Activated T-cell treated with anti-CD3 and anti-CD28 coated beads, Interleukin-2, amount 50 U/mL, for 4 hours (primary cell): ENCODE measurements around the gene UBA3. TPM values are rescaled to one million over a fixed set of nuclear protein-coding genes. Genes with fewer than 3 reads are reported as not detected.

Experiments used
- ATAC-seq, 2 donors: fragments of 200-7000 bp; cut with Tn5 transposase; one replicate each; pipeline ENCODE4 v1.10.0; 2021
- DNase-seq: peaks from one replicate; pipeline ENCODE4 v3.0.0-alpha.2; 2020
- H3K27me3 Mint-ChIP-seq: one replicate; pipeline ENCODE4 v1.8.0; 2021; ENCODE audit warnings: low read depth, mixed read lengths
- H3K36me3 Mint-ChIP-seq: one replicate; pipeline ENCODE4 v1.8.0; 2022; ENCODE audit warnings: mixed read lengths; ENCODE audit not compliant: insufficient read depth
- H3K4me1 Mint-ChIP-seq: one replicate; pipeline ENCODE4 v1.8.0; 2021; ENCODE audit warnings: low read depth, mixed read lengths
- H3K4me3 Mint-ChIP-seq: one replicate; pipeline ENCODE4 v1.8.0; 2021; ENCODE audit warnings: mild to moderate bottlenecking, moderate library complexity, mixed read lengths
- H3K9me3 Mint-ChIP-seq: one replicate; pipeline ENCODE4 v1.8.0; 2021; ENCODE audit warnings: mixed read lengths
- total RNA-seq, 3 donors: library from RNA; stranded (reverse); gene quantifications; one replicate each; pipeline ENCODE4 v1.2.1, GENCODE V29; 2021

Gene UBA3
- total RNA-seq = 10 to 100 TPM; 59.3 to 62.6 (median 61.6) TPM

GRCh38 chr3:69080233-69080920 is at the start of gene UBA3:
Gene UBA3, minus strand, starts transcription at chr3:69080365. Its CDS starts 12 bp downstream, at chr3:69080353.
- peaks cover 5% of the 10 kb centered on the region for H3K36me3 Mint-ChIP-seq

GRCh38 chr3:69129531-69129930 is 49.4 kb upstream of the UBA3 start:
- Mint-ChIP-seq H3K27me3 (peaks cover 2% of the 10 kb centered on the region), H3K9me3 (no peaks in the 10 kb centered on the region), H3K4me1 (no peaks in the 10 kb centered on the region), H3K36me3 (no peaks in the 10 kb centered on the region), H3K4me3 (no peak overlapping the region)
- DNase-seq (no peak), ATAC-seq (no peak)

More at GRCh38 chr3:69080233-69080920, at the start of gene UBA3:
- DNase-seq (peak; percentile 91), ATAC-seq (peak; percentile 65 to 73)
- Mint-ChIP-seq H3K9me3 (no peaks in the 10 kb centered on the region), H3K4me3 (peak within 1 kb of the TSS; percentile 81), H3K27me3 (no peaks in the 10 kb centered on the region), H3K4me1 (peaks cover 70% of the 10 kb centered on the region)

- Mint-ChIP-seq H3K27me3 (peaks cover 2% of the 10 kb centered on the region), H3K4me3 (no peak overlapping the region), H3K4me1 (no peaks in the 10 kb centered on the region), H3K36me3 (no peaks in the 10 kb centered on the region), H3K9me3 (no peaks in the 10 kb centered on the region)
- ATAC-seq (no peak), DNase-seq (no peak)
Measured at GRCh38 chr3:69128509-69128908, 48.3 kb upstream of the UBA3 start.

GRCh38 chr3:69126999-69127398 is 46.8 kb upstream of the UBA3 start:
- Mint-ChIP-seq H3K27me3 (peaks cover 1% of the 10 kb centered on the region), H3K4me1 (no peaks in the 10 kb centered on the region), H3K9me3 (no peaks in the 10 kb centered on the region), H3K36me3 (no peaks in the 10 kb centered on the region), H3K4me3 (no peak overlapping the region)
- ATAC-seq (no peak), DNase-seq (no peak)

GRCh38 chr3:69126216-69126615 is 46.1 kb upstream of the UBA3 start:
- Mint-ChIP-seq H3K27me3 (no peaks in the 10 kb centered on the region), H3K4me1 (peaks cover under 1% of the 10 kb centered on the region), H3K9me3 (no peaks in the 10 kb centered on the region), H3K4me3 (no peak overlapping the region), H3K36me3 (no peaks in the 10 kb centered on the region)
- DNase-seq = no peak
- no peak for ATAC-seq

GRCh38 chr3:69122403-69122802 is 42.2 kb upstream of the UBA3 start, which contains the start of gene LMOD3:
Gene LMOD3, minus strand, starts transcription at chr3:69122595. Its CDS starts 209 bp downstream, at chr3:69122386.
- Mint-ChIP-seq H3K36me3 (no peaks in the 10 kb centered on the region), H3K4me3 (no peak within 1 kb of the TSS), H3K4me1 (peaks cover 3% of the 10 kb centered on the region), H3K27me3 (no peaks in the 10 kb centered on the region), H3K9me3 (no peaks in the 10 kb centered on the region)
- ATAC-seq (no peak), DNase-seq (no peak)

GRCh38 chr3:69121950-69122349 is 41.8 kb upstream of the UBA3 start:
- Mint-ChIP-seq H3K27me3 (no peaks in the 10 kb centered on the region), H3K36me3 (no peaks in the 10 kb centered on the region), H3K4me3 (no peak overlapping the region), H3K9me3 (no peaks in the 10 kb centered on the region), H3K4me1 (peaks cover 3% of the 10 kb centered on the region)
- DNase-seq (no peak), ATAC-seq (no peak)

- no peak for ATAC-seq
- Mint-ChIP-seq H3K27me3 (no peaks in the 10 kb centered on the region), H3K4me3 (no peak overlapping the region), H3K9me3 (no peaks in the 10 kb centered on the region), H3K36me3 (no peaks in the 10 kb centered on the region), H3K4me1 (peaks cover 3% of the 10 kb centered on the region)
- DNase-seq = no peak
Measured at GRCh38 chr3:69121513-69121912, 41.3 kb upstream of the UBA3 start.

GRCh38 chr3:69120879-69121464 is 40.8 kb upstream of the UBA3 start:
- no peaks in the 10 kb centered on the region for H3K9me3 Mint-ChIP-seq
- H3K27me3 Mint-ChIP-seq = no peaks in the 10 kb centered on the region
- ATAC-seq (peak; percentile 73 to 84), DNase-seq (peak; percentile 83)
- no peaks in the 10 kb centered on the region for H3K36me3 Mint-ChIP-seq
- no peak overlapping the region for H3K4me3 Mint-ChIP-seq
- peaks cover 3% of the 10 kb centered on the region for H3K4me1 Mint-ChIP-seq

- H3K27me3 Mint-ChIP-seq = no peaks in the 10 kb centered on the region
- ATAC-seq (no peak), DNase-seq (no peak)
Measured at GRCh38 chr3:69119681-69120080, 39.5 kb upstream of the UBA3 start.

GRCh38 chr3:69119138-69119537 is 39.0 kb upstream of the UBA3 start:
- Mint-ChIP-seq H3K9me3 (no peaks in the 10 kb centered on the region), H3K4me1 (peaks cover 3% of the 10 kb centered on the region), H3K4me3 (no peak overlapping the region), H3K27me3 (no peaks in the 10 kb centered on the region), H3K36me3 (no peaks in the 10 kb centered on the region)
- DNase-seq = no peak
- no peak for ATAC-seq

More at GRCh38 chr3:69119681-69120080, 39.5 kb upstream of the UBA3 start:
- Mint-ChIP-seq H3K4me1 (peaks cover 3% of the 10 kb centered on the region), H3K36me3 (no peaks in the 10 kb centered on the region), H3K4me3 (no peak overlapping the region), H3K9me3 (no peaks in the 10 kb centered on the region)

GRCh38 chr3:69118555-69118954 is 38.4 kb upstream of the UBA3 start:
- no peak overlapping the region for H3K4me3 Mint-ChIP-seq
- H3K9me3 Mint-ChIP-seq = no peaks in the 10 kb centered on the region
- no peak for DNase-seq
- H3K4me1 Mint-ChIP-seq = peaks cover 4% of the 10 kb centered on the region
- ATAC-seq = no peak
- H3K36me3 Mint-ChIP-seq = no peaks in the 10 kb centered on the region
- no peaks in the 10 kb centered on the region for H3K27me3 Mint-ChIP-seq

- Mint-ChIP-seq H3K4me3 (no peak overlapping the region), H3K27me3 (no peaks in the 10 kb centered on the region), H3K36me3 (no peaks in the 10 kb centered on the region), H3K9me3 (no peaks in the 10 kb centered on the region), H3K4me1 (peaks cover 6% of the 10 kb centered on the region)
- no peak for ATAC-seq
- DNase-seq = no peak
Measured at GRCh38 chr3:69116897-69117296, 36.7 kb upstream of the UBA3 start.

- H3K36me3 Mint-ChIP-seq = no peaks in the 10 kb centered on the region
- no peaks in the 10 kb centered on the region for H3K9me3 Mint-ChIP-seq
- H3K4me1 Mint-ChIP-seq = peaks cover 5% of the 10 kb centered on the region
- H3K4me3 Mint-ChIP-seq = no peak overlapping the region
- no peak for ATAC-seq
- H3K27me3 Mint-ChIP-seq = no peaks in the 10 kb centered on the region
- no peak for DNase-seq
Measured at GRCh38 chr3:69116162-69116561, 36.0 kb upstream of the UBA3 start.

GRCh38 chr3:69115731-69116130 is 35.6 kb upstream of the UBA3 start:
- no peaks in the 10 kb centered on the region for H3K27me3 Mint-ChIP-seq
- peaks cover 3% of the 10 kb centered on the region for H3K4me1 Mint-ChIP-seq
- ATAC-seq (no peak), DNase-seq (no peak)
- no peaks in the 10 kb centered on the region for H3K36me3 Mint-ChIP-seq
- H3K9me3 Mint-ChIP-seq = no peaks in the 10 kb centered on the region
- H3K4me3 Mint-ChIP-seq = no peak overlapping the region
